GM18511 (cell line): ENCODE data around the gene STARD10.
"Not testable (repeated sequence)": the region's sequence is repeated elsewhere in the genome, so short reads cannot be mapped to it uniquely, and the experiment has no call there.

Experiments used
- ATAC-seq: cut with Tn5 transposase; IDR thresholded peaks from one replicate; pipeline ENCODE4 v1.9.1; 2021; ENCODE audit warnings: mild to moderate bottlenecking, moderate library complexity; ENCODE audit not compliant: unreplicated experiment

STARD10 gene, protein sequence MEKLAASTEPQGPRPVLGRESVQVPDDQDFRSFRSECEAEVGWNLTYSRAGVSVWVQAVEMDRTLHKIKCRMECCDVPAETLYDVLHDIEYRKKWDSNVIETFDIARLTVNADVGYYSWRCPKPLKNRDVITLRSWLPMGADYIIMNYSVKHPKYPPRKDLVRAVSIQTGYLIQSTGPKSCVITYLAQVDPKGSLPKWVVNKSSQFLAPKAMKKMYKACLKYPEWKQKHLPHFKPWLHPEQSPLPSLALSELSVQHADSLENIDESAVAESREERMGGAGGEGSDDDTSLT

GRCh38 chr11:72793425-72794367 lies at the start of gene STARD10:
TSS of gene STARD10 (minus strand) at chr11:72794047. CDS start at chr11:72781181, 12,866 bp downstream.
- ATAC-seq: peak; percentile 94

- ATAC-seq: no peak
These were observed 48.9 kb upstream of the STARD10 start for GRCh38 chr11:72842653-72843330.

DNA sequence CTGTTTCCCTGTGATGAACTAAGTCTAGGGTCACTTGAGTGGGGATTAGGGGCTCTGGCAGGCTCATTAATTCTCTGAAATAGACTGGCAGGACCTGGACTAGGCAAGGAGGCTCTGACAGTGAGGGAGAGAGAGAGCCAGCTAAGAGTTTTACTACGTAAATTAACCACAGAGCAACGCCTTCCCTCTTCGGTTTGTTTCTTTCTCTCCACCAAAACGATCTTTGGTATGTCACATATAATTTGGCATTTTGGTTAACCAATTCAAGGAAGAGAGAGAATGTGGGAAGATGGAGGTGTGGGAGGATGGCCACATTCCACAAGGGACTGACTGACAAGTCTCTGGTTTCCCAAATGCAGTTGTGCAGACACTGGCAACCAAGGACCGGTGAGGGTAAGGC lies 48.3 kb upstream of the STARD10 start:
- no peak for ATAC-seq

- no peak for ATAC-seq
These were observed 47.5 kb upstream of the STARD10 start for GRCh38 chr11:72841397-72841796.

DNA sequence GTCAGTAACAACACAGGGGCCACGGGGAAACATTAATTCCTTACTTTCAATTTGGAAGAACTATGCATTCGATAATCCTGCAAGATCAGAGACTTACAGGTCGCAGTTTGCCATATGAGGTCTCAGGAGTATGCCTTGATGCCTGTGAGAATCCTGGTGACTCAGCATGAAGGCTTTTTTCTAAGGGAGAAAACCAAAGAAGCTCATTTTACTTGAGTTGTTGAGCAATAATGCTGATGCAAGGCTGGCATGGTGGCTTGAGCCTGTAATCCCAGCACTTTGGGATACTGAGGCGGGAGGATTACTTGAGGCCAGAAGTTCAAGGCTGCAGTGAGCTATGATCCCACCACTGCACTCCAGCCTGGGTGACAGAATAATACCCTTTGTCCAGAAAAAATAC lies 46.9 kb upstream of the STARD10 start:
- ATAC-seq: no peak

- no peak for ATAC-seq
These were observed 45.0 kb upstream of the STARD10 start for GRCh38 chr11:72838691-72839305.

DNA sequence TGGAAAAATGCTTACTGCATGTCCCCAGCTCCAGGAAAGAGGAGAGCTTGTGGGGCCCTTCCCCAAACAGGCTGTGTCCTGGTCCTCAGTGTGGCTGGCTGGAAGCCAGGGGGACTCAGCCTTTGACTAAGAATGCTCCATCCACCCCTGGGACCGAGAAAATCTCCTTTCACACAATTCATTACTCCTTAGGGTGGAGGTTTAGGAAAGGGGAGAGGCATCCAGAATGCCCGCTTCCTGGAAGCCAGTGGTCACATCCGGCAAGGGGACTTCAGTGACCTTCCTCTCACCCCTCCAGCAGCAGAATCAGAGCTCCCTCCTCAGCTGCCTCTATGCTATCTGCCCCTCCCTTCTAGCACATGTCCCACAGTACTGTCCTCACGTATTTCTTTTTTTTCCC lies 42.3 kb upstream of the STARD10 start:
- no peak for ATAC-seq

GRCh38 chr11:72834905-72835304 lies 41.1 kb upstream of the STARD10 start:
- no peak for ATAC-seq

DNA sequence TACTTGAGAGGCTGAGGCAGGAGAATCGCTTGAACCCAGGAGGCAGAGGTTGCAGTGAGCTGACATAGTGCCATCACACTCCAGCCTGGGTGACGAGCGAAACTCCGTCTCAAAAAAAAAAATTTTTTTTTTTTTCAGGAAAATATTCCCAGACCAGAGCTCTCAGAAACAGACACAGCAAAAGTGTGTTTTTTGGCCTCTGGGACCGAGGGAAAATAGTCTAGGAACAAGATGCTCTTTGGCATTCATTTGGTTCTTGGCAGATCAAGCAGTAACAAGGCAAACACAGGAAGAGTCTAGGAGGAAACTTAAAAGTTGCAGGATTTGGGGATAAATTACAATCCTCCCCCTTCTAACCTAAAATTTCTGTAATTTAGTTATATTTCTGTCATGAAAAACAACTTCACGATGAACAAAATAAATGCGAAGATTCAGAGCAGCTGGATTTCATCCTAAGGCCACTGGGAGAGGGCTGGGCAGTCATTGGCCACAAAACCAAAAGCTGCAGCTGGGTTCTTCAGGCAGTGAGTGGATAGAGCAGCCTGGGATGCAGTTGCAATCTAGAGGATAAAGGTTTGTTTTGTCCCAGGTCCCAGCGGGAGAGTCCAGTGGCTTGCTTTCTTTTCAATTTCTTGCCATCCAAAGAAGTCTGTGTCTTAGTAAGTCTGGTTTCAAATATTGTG lies 40.1 kb upstream of the STARD10 start:
- ATAC-seq: no peak

GRCh38 chr11:72833083-72833733 lies 39.4 kb upstream of the STARD10 start:
- ATAC-seq: no peak

DNA sequence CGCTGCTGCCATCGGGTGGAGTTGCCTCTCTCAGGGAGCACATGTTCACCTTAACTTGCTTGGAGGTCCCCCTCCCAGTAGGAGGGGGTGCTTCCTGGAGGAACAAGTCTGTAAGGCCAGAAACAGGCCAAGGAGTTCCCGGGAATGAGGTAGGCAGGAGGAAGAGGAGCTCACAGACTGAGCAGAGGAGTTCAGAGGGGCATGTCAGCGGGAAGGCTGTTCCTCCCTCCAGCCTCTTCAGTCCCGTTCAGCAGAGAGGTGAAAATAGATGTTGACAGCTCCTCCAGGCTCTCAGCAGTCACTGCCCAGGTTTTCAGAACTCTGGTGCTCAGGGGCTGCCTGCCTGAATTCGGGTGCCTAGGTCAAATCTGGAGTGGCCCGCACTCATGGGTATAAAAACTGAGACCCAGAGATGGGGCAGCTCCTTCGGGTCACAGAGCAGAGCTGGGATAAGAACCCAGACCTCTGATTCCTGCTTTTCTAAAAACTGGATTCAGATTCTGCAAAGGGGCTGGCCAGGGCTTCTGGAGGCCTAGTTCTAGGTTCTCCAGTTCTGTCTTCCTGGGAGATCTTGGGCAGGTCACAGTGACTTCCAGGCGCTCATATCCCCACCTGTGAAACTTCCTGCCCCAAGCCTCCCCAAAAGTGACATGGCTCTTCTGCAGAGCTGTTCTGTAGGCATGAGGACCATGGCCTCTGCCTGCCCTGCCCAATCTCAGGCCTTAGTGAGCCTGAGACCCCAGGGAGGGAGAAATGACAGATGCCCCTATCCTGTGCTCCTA lies 38.6 kb upstream of the STARD10 start:
- ATAC-seq: no peak

GRCh38 chr11:72831521-72832300 lies 37.9 kb upstream of the STARD10 start:
- ATAC-seq: no peak

DNA sequence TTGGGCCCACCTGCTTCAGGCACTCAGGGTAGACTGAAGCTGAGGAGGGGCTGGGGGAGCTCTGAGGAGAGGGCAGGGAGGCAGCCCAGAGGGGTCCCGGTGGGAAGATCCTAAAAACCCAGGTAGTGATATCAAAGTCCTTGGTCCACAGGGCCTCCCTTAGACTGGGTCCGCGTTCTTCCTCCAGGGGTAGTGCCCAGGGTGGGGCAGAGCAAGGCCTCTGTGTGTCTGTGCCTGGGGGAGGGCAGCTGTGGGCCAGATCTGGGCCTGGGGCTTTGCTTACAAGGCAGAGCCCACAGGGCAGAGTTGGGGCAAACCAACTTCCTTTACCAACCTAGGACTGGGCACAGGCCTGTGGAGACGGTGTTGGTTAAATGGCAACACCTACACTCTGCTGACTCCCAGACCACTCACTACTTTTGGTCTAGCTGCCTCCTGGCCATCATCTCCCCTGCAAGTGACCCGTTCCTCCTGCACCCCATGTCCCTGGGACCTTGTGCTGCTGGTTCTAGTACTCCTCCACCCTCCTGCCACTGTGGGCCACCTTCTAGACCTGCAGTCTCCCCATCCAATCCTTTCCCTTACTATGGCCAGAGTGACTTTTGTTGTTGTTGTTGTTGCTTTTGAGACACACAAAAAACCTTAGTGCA lies 36.2 kb upstream of the STARD10 start:
- no peak for ATAC-seq

DNA sequence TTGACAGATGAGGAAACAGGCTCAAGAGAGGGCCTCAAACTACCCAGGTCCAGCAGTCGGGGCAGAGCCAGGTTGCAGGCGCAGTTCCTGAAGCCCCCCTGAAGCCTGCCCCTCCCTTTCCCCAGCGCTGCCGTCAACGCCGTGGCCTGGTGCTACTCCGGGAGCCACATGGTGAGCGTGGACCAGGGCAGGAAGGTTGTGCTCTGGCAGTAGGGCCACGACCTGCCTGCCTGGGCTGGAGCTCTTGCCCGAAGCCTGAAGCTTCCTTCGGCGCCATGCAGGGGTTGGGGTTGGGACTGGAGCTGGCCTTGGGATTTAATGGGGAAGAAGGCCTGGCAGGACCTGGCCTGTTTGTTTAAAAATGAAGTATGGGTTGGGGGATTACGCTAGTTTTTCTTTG lies 35.3 kb upstream of the STARD10 start:
- ATAC-seq: no peak

- ATAC-seq: no peak
These were observed 34.9 kb upstream of the STARD10 start for GRCh38 chr11:72828692-72829101.

- ATAC-seq: no peak
These were observed 34.3 kb upstream of the STARD10 start for GRCh38 chr11:72828081-72828567.

GRCh38 chr11:72827656-72828055 lies 33.8 kb upstream of the STARD10 start:
- ATAC-seq: not testable (repeated sequence)
